Left ventricle myocardium inferior (tissue), 1 donor: Measurements from ENCODE around the gene EPB42. TPM values are rescaled to one million over a fixed set of nuclear protein-coding genes. Genes with fewer than 3 reads are reported as not detected.
"Not testable (repeated sequence)": the region's sequence is repeated elsewhere in the genome, so short reads cannot be mapped to it uniquely, and the experiment has no call there.

Experiments used
- DNase-seq: peaks from one replicate; pipeline ENCODE4 v3.0.0-alpha.2; 2020
- H3K27ac ChIP-seq: fragments of 200-600 bp; replicated peaks from 2 replicates; pipeline ENCODE4 v1.8.0; 2021
- H3K27me3 ChIP-seq: fragments of 200-600 bp; 2 replicates; pipeline ENCODE4 v1.8.0; 2021; ENCODE audit warnings: low read depth
- H3K36me3 ChIP-seq: fragments of 200-600 bp; 2 replicates; pipeline ENCODE4 v1.8.0; 2021
- H3K4me1 ChIP-seq: fragments of 200-600 bp; 2 replicates; pipeline ENCODE4 v1.8.0; 2021
- H3K4me3 ChIP-seq: fragments of 200-600 bp; 2 replicates; pipeline ENCODE4 v1.8.0; 2021; ENCODE audit warnings: mild to moderate bottlenecking, moderate library complexity
- H3K9me3 ChIP-seq: fragments of 200-600 bp; replicated peaks from 2 replicates; pipeline ENCODE4 v1.8.0; 2021
- CTCF ChIP-seq: fragments of 200-600 bp; IDR thresholded peaks from 2 replicates; pipeline ENCODE4 v1.8.0; 2021; ENCODE audit warnings: antibody characterized with exemption, mild to moderate bottlenecking, borderline replicate concordance
- intact Hi-C: fragments of 100-400 bp; cut with micrococcal nuclease; formaldehyde crosslinking; loops from one replicate; pipeline ENCODE4 v1.11.0; 2022
- total RNA-seq: library from RNA; stranded (reverse); fragmentation: NEBNext Ultra II Directional; extraction: Animal tissue kit (Norgen Biotek cat#: 25700); gene quantifications from one replicate; pipeline ENCODE4 v1.2.1, GENCODE V29; 2021
- donor health status: DM: no; HTN: yes; CAD: no; lungs with severe emphysema.

EPB42 gene
- total RNA-seq, 1 donor from 2014 or later: not detected

GRCh38 chr15:43187544-43188155 is 33.2 kb downstream of the EPB42 start:
- peaks cover 63% of the 10 kb centered on the region for H3K4me1 ChIP-seq
- peaks cover 37% of the 10 kb centered on the region for H3K36me3 ChIP-seq
- intact Hi-C loops: no loop called here
- H3K4me3 ChIP-seq: no peak overlapping the region
- H3K27me3 ChIP-seq: no peaks in the 10 kb centered on the region
- TF ChIP-seq CTCF: peak; percentile 77
- no peaks in the 10 kb centered on the region for H3K9me3 ChIP-seq
- H3K27ac ChIP-seq: no peak overlapping the region
- no peak for DNase-seq

DNA sequence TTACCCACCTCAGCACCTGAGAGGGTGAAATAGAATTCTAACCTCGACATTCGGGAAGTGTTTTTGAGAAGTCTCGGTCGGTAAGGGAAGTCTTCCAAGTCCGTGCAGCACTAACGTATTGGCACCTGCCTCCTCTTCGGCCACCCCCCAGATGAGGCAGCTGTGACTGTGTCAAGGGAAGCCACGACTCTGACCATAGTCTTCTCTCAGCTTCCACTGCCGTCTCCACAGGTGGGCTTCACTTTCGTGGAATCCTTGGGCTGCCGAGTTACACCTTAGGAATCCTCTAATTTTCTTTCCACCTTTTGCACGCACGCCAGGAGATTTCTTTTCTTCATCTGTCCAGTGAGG is 34.8 kb downstream of the EPB42 start:
- Histone ChIP-seq H3K36me3 (peaks cover 35% of the 10 kb centered on the region), H3K27ac (peak overlapping the region; percentile 92), H3K27me3 (no peaks in the 10 kb centered on the region), H3K9me3 (no peaks in the 10 kb centered on the region), H3K4me1 (peaks cover 59% of the 10 kb centered on the region), H3K4me3 (peak overlapping the region; percentile 88)
- intact Hi-C loops: no loop called here
- peak; percentile 4 for TF ChIP-seq CTCF
- DNase-seq: no peak

DNA sequence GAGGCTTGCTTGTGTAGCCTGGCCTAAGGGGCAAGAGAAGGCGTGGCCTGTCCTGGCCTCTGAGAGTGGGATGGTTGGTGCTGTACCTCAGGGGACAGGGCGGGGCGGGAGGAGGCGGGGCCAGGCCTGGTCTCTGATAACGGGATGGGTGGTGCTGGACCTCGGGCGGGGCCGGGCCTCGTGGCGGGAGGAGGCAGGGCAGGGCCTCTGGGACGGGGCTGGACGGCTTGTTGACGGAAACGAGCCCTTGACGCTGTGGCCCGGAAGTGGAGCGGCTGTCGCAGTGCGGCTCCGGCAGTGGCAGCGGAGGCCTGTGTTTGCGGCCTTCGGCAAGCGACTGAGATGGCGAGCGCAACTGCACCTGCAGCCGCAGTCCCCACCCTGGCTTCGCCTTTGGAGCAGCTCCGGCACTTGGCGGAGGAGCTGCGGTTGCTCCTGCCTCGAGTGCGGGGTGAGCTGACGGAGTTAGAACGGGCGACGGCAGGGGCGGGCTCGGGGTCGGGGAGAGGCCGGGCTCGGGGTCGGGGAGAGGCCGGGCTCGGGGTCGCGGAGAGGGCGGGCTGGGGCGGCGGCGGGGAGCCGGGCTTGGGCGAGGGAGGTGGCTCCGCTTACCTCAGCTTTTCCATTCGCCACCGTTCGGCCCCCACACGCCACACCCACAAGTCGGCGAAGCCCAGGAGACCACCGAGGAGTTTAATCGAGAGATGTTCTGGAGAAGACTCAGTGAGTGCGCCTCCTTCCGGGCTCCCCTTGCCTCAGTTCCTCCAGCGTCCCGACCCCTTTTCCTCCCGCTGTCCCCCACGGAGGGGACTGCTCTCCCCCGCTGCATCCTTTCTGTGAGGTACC is 35.4 kb downstream of the EPB42 start, which contains the start of gene CCNDBP1:
CCNDBP1 (plus strand) TSS at position 247 of the 846 bp plus-strand sequence; CDS start at position 343, 96 bp downstream.
- DNase-seq: peak; percentile 98
- TF ChIP-seq CTCF: peak; percentile 52
- Histone ChIP-seq H3K27me3 (no peaks in the 10 kb centered on the region), H3K27ac (peak within 1 kb of the TSS; percentile 92), H3K36me3 (peaks cover 30% of the 10 kb centered on the region), H3K4me3 (peak within 1 kb of the TSS; percentile 88), H3K9me3 (no peaks in the 10 kb centered on the region), H3K4me1 (peaks cover 53% of the 10 kb centered on the region)
- intact Hi-C loops: no loop called here

GRCh38 chr15:43184407-43185124 is 36.3 kb downstream of the EPB42 start:
- no peak for TF ChIP-seq CTCF
- Histone ChIP-seq H3K4me3 (peak overlapping the region; percentile 88), H3K9me3 (no peaks in the 10 kb centered on the region), H3K4me1 (peaks cover 45% of the 10 kb centered on the region), H3K27ac (peak overlapping the region; percentile 92), H3K36me3 (peaks cover 22% of the 10 kb centered on the region), H3K27me3 (no peaks in the 10 kb centered on the region)
- no peak for DNase-seq
- intact Hi-C loops: no loop called here

DNA sequence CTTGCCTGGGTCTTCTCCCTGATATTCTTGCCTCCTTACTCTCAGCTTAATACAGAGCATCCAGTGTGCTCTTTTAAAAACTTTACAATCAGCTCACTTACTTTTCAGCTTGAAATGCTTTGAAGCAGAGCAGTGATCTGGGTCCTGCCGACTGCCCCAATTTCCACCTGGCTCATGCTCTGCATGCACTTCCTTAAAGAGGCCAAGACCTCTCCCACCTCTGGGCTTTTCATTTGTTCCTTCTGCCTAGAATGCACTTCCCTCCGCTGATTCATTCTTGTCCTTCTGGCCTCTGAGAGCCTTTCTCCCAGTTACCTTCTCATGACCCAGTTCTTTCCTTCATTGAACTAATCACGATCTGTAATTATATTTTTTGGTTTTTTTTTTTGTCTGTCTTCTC is 37.5 kb downstream of the EPB42 start:
- intact Hi-C loops: no loop called here
- peaks cover 32% of the 10 kb centered on the region for H3K4me1 ChIP-seq
- no peak for DNase-seq
- no peak for TF ChIP-seq CTCF
- peaks cover 17% of the 10 kb centered on the region for H3K36me3 ChIP-seq
- H3K27me3 ChIP-seq: no peaks in the 10 kb centered on the region
- H3K9me3 ChIP-seq: no peaks in the 10 kb centered on the region
- H3K27ac ChIP-seq: no peak overlapping the region
- no peak overlapping the region for H3K4me3 ChIP-seq

DNA sequence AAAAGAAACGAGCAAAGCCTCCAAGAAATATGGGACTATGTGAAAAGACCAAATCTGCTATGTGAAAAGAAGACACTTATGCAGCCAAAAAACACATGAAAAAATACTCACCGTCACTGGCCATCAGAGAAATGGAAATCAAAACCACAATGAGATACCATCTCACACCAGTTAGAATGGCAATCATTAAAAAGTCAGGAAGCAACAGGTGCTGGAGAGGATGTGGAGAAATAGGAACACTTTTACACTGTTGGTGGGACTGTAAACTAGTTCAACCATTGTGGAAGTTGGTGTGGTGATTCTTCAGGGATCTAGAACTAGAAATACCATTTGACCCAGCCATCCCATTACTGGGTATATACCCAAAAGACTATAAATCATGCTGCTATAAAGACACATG is 43.7 kb downstream of the EPB42 start:
- H3K27me3 ChIP-seq, intact Hi-C loops, H3K4me3 ChIP-seq, H3K27ac ChIP-seq, DNase-seq, H3K4me1 ChIP-seq, H3K9me3 ChIP-seq: not testable (repeated sequence)
- H3K36me3 ChIP-seq: peaks cover 51% of the 10 kb centered on the region

GRCh38 chr15:43175656-43176309 is 45.0 kb downstream of the EPB42 start:
- H3K4me3 ChIP-seq, H3K9me3 ChIP-seq, H3K4me1 ChIP-seq, DNase-seq, H3K27ac ChIP-seq, intact Hi-C loops, H3K27me3 ChIP-seq: not testable (repeated sequence)
- H3K36me3 ChIP-seq: peaks cover 53% of the 10 kb centered on the region
